Motor neuron (in vitro differentiated cells): ENCODE results near the gene TRIM17. TPM values are rescaled to one million over a fixed set of nuclear protein-coding genes. Genes with fewer than 3 reads are reported as not detected.
A peak's percentile ranks its signal among the peaks of the same experiment; 100 is the strongest.

ENCODE experiments used
- ATAC-seq, 8 experiments: fragments of 200-7000 bp; cut with Tn5 transposase; replicated peaks in 6 of 8; 2 replicates each; pipeline ENCODE4 v1.8.0; 2021; ENCODE audit warnings: mild to moderate bottlenecking in 8 of 8, moderate library complexity in 8 of 8
- H3K27ac ChIP-seq, 2 donors: fragments of 250-450 bp; sonication (Bioruptor Pico); 2 replicates each; pipeline ENCODE4 v1.9.0; 2021; ENCODE audit warnings: antibody characterized with exemption in 2 of 2, mild to moderate bottlenecking in 2 of 2, moderate library complexity in 1 of 2
- H3K4me1 ChIP-seq, 2 donors: fragments of 250-450 bp; sonication (Bioruptor Pico); replicated peaks in 1 of 2; 2 replicates each; pipeline ENCODE4 v1.6.1; 2021; ENCODE audit warnings: antibody characterized with exemption in 2 of 2, mild to moderate bottlenecking in 2 of 2, moderate library complexity in 1 of 2
- H3K4me3 ChIP-seq, 5 donors: fragments of 250-450 bp; sonication (Bioruptor Pico); 2 replicates each; pipeline ENCODE4 v1.9.0; 2021; ENCODE audit warnings: antibody characterized with exemption in 5 of 5, mild to moderate bottlenecking in 5 of 5, moderate library complexity in 4 of 5
- WGBS, 10 experiments: fragments of 450-650 bp; shearing (Covaris generic); methylation state at CpG; one replicate each; pipeline ENCODE4 v1.0.0; 2022; 5-methylcytosine and 5-hydroxymethylcytosine counted together
- in situ Hi-C, 9 experiments: fragments of 400-800 bp; cut with MboI; loops; one replicate each; pipeline ENCODE4 v1.15.0; 2021; ENCODE audit warnings: low sequenced_read_pairs in 9 of 9, low pct_unique_long_range_greater_than_20kb in 2 of 9; ENCODE audit not compliant: unreplicated experiment in 9 of 9
- total RNA-seq, 8 experiments: library from RNA; unstranded; fragments of 300-600 nt; gene quantifications; 2 replicates each; pipeline versions ENCODE4 v1.2.3 to v1.2.4, GENCODE V29; 2022

TRIM17 gene
- total RNA-seq, 8 experiments from 2014 or later = 0.92 to 171 (median 3.4) TPM

DNA sequence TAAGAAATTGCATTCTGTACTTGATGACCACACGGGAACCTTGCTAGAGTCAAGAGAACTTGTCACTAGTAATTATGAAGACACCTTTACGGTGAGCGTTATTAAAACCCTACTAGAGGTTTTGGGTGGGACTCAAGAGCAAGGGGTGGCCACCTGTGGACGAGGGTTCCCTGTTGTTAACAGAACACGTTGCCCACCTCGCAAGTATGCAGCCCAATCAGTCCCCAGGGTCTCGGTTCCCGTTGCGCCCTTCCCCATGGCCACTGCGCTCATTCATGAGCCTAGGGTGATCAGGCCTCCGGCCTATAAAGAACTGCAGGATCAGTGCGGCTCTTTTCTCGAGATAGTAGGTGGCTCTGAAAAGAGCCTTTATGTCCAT is 40.3 kb upstream of the TRIM17 start:
- peak overlapping the region; percentile 70 to 94 (median 92) for H3K4me3 ChIP-seq
- peaks cover 11 to 14% of the 10 kb centered on the region in 2 donors for H3K4me1 ChIP-seq
- peak overlapping the region; percentile 86 to 96 for H3K27ac ChIP-seq
- ATAC-seq = peak in 6 of 8 experiments; percentile 5 to 35 (median 24)
- in situ Hi-C loops = no loop called here
- WGBS, 10 experiments = 0 to 3% (median 2%) methylated on average over 1 to 13 of the region's 13 CpGs; no CpG with 5 or more reads in 2 of the 10 experiments

DNA sequence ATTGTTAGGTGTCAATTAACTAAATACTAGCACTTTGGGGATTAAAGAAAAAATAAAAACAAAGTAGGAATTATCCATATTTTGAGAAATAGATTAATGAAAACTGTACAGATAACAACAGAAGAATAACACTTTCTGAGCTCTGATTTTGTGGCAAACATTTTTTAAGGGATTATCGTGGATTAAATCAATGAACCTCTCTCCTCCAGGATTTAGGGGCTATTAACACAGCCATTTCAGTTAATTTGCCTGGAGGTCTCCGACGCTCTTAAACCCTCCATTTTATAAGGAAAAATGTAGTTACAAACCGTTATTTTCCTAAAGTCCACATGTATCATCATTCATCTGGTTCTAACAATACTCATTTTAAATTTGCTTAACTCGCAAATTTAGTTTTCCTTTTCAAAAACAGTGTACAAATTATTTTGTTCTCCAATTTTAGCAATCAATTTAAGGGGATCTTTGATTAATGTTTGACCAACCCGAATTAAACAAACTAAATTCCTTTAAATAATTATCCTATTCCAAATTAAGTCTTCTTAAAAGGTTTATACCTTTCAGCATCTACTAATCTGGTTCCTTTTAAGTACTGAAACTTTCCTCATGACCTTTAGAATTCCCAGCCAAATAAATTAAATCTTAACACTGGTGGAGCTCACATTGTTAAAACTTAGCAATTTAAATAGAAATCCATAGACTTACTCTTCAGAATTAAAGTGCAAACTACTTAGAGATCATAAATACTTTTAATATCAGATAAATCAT is 39.8 kb upstream of the TRIM17 start:
- WGBS, 10 experiments = 2 to 34% (median 7%) methylated on average over 4 to 6 of the region's 6 CpGs
- H3K4me3 ChIP-seq = peak overlapping the region; percentile 70 to 94 (median 92)
- in situ Hi-C loops = no loop called here
- peaks cover 11 to 14% of the 10 kb centered on the region in 2 donors for H3K4me1 ChIP-seq
- no peak for ATAC-seq
- peak overlapping the region in 1 of 2 donors; percentile 96 for H3K27ac ChIP-seq

DNA sequence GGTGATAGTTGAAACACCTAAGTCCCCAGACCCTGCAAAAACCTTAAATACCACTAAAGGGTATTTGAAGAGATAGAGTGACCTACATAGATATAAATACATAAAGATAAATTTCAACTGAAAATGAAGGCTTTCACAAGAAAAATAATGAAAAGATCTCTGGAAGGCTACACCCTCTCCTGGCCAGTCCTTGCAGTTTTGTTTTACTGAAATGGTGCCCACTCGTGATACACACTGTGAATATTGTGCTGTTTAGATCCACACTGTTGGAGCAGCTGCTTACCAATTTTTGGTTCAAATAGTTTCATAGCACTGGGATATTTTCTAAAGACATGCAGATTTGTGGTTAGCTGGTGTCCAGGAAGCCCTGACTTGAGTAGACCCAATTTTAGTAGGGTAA is 39.1 kb upstream of the TRIM17 start:
- H3K4me3 ChIP-seq = peak overlapping the region; percentile 70 to 94 (median 92)
- in situ Hi-C loops = no loop called here
- 0 to 20% (median 0%) methylated on average over 1 of the region's 1 CpG; no CpG with 5 or more reads in 4 of the 10 experiments for WGBS, 10 experiments
- no peak overlapping the region for H3K27ac ChIP-seq
- peaks cover 9 to 14% of the 10 kb centered on the region in 2 donors for H3K4me1 ChIP-seq
- no peak for ATAC-seq

DNA sequence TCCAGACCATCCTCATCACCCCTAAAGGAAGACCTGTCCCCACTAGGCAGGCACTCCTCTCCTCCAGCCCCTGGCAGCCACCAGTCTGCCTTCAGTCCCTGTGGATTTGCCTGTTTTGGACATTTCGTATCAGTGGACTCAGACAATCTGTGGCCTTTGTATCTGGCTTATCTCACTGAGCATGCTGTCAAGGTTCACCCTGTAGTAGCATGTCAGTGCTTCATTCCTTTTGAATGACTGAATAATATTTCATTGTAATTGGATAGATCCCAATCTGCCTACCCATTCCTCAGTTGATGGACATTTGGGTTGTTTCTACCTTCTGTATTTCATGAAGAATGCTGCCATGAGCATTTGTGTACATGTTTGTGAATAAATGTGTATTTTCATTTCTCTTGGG is 37.6 kb upstream of the TRIM17 start:
- no peak overlapping the region for H3K4me3 ChIP-seq
- ATAC-seq = no peak
- 93 to 100% (median 100%) methylated on average over 1 of the region's 1 CpG; no CpG with 5 or more reads in 3 of the 10 experiments for WGBS, 10 experiments

DNA sequence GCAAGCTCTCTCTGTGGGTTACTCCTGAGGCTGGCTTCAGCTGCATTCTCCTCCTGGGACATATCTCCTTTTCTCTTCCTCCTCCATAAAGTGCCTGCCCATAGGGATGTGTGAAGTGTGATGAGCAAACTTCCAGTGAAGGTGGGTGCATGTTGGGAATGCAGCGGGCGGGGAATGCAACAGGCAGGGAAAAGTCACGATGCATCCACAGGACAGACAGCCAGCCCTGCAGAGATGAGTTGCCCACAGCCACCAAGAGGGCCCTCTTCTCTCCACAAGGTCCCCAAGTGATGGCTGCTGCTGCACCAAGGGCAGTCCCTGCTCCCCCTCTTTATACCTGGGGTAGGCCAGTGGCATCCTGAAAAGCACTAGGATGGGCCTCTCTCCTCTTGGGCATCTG is 37.0 kb upstream of the TRIM17 start:
- Histone ChIP-seq H3K27ac (no peak overlapping the region), H3K4me1 (peaks cover 9 to 11% of the 10 kb centered on the region in 2 donors), H3K4me3 (no peak overlapping the region)
- in situ Hi-C loops = no loop called here
- ATAC-seq = no peak
- WGBS, 10 experiments = 40 to 100% (median 84%) methylated on average over 1 to 3 of the region's 3 CpGs; no CpG with 5 or more reads in 4 of the 10 experiments

More for the DNA sequence above, 37.6 kb upstream of the TRIM17 start:
- Histone ChIP-seq H3K27ac (no peak overlapping the region), H3K4me1 (peaks cover 9 to 11% of the 10 kb centered on the region in 2 donors)
- in situ Hi-C loops = no loop called here

DNA sequence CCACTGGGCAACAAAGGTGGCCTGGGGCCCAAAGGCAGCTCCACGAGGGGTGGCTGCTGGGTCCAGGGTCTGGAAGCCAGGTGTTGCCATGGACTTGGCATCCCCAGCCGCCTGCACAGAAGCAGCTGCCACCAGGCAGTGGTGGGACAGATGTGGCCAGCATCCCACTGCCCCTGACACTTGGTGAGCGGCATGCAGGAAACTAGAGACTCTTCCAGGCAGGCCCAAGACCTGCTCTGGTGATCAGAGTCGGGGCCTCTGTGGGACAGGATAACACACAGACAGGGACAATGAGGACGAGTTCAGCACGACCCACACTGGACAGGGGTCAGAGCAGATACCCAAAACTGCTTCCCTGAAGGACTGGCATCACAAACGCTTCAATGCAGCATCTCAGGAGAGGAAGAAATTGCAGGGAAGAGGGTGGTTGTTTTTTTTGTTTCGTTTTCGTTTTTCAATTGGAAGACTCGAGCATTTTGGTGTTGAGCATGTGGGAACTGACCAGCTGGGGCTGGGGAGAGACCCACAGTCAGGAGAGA is 36.4 kb upstream of the TRIM17 start:
- no peak for ATAC-seq
- no peak overlapping the region for H3K4me3 ChIP-seq
- H3K4me1 ChIP-seq = peaks cover 9 to 11% of the 10 kb centered on the region in 2 donors
- in situ Hi-C loops = no loop called here
- 39 to 95% (median 87%) methylated on average over 2 to 9 of the region's 10 CpGs; no CpG with 5 or more reads in 1 of the 10 experiments for WGBS, 10 experiments
- H3K27ac ChIP-seq = no peak overlapping the region

DNA sequence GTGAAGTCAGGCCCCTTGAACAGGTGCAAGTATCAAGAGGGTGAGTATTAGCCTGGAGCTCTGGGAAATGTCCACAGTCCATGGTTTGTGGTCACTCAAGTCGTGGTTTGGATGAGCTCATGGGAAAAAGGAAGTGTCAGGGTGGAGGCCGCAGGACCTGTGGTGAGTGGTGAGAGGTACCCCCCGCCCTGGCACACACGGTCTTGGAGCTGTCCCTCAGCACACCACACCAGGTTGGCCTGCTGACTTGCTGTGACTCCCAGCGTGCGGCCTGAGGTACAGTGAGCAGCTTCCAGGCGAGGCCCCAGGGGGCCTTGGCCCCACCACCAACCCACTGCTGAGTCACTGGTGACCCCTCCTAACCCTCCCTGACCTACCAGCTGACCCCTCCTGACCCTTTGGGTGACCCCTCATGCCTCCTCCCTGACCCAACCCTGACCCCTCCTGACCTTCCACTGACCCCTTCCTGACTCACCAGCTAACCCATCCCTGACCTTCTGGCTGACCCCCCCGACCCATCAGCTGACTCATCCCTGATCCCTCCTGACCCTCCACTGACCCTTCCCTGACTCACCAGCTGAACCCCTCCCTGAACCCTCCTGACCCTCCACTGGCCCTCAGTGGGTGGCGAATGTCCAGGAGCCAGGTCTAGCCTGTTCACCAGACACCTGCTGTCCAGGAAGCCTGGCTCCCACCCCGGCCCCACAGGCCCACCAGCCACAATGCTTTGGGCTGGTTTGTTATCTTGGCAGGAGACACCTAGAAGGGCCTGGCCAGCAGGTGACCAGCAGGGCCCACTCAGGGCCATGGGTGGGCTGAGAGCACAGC is 35.7 kb upstream of the TRIM17 start:
- ATAC-seq = peak in 4 of 8 experiments; percentile 3 to 16 (median 10)
- Histone ChIP-seq H3K4me1 (peaks cover 9 to 12% of the 10 kb centered on the region in 2 donors), H3K4me3 (no peak overlapping the region), H3K27ac (no peak overlapping the region)
- whole genome bisulfite sequencing, 10 experiments = 68 to 100% (median 86%) methylated on average over 2 to 6 of the region's 10 CpGs; no CpG with 5 or more reads in 5 of the 10 experiments
- in situ Hi-C loops = no loop called here

DNA sequence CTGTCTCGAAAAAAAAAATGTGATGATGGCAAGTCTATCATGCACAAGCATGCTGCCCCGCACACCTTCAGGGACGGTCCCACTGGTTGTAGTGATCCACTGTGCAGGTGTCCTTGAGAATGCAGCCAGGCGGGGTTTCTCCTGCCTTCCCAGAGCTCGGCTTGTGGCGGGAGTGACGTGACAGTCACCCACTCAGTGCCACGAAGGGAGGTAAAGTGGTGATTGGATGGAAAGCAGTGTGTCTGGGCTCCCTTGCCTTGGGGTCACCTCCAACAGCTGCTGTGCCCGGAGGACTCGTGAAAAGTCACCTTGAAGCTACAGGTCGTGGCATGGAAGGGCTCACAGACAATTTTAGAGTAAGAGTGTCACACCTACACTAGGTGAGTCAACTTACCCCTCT is 33.5 kb upstream of the TRIM17 start:
- Histone ChIP-seq H3K27ac (no peak overlapping the region), H3K4me1 (peaks cover 14 to 28% of the 10 kb centered on the region in 2 donors), H3K4me3 (no peak overlapping the region)
- in situ Hi-C loops = no loop called here
- no peak for ATAC-seq
- 60 to 94% (median 83%) methylated on average over 2 to 11 of the region's 11 CpGs; no CpG with 5 or more reads in 4 of the 10 experiments for WGBS, 10 experiments

DNA sequence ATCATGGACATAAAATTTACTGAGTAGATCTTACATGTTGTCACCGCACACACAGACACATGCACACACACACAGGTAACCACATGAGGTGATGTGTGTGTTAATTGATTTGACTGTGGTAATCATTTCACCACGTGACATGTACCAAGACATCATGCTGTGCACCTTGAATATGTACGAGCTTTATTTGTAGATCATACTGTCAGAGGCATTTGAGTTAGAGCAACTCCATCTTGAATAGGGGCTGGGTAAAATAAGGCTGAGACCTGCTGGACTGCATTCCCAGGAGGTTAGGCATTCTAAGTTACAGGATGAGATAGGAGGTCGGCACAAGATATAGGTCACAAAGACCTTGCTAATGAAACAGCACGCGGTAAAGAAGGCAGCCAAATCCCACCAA is 31.7 kb upstream of the TRIM17 start:
- H3K4me3 ChIP-seq = no peak overlapping the region
- H3K27ac ChIP-seq = no peak overlapping the region
- WGBS, 10 experiments = 60 to 100% (median 81%) methylated on average over 1 to 6 of the region's 6 CpGs; no CpG with 5 or more reads in 3 of the 10 experiments
- in situ Hi-C loops = no loop called here
- H3K4me1 ChIP-seq = peaks cover 12 to 24% of the 10 kb centered on the region in 2 donors
- ATAC-seq = no peak

DNA sequence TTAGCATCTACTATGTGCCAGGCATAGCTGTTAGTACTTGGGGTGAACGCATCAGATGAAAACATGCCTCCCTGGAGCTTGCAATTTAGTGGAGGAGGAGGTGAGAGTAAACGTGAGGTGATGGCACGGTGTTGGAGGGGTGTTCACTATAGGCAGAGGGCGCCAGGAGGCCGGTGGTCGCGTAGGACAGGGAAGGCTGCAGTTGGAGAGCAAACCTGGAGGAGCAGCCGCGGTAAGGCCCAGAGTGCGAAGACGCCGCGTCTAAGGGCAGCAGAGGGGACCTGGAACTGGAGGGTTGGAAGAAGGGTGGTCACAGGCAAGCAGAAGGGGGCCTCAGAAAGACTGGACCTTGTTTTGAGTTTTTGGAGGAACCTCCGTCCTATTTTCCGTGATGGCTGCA is 30.2 kb upstream of the TRIM17 start:
- Histone ChIP-seq H3K4me1 (peaks cover 12 to 24% of the 10 kb centered on the region in 2 donors), H3K4me3 (peak overlapping the region in 3 of 5 donors; percentile 29 to 42 (median 41)), H3K27ac (peak overlapping the region in 1 of 2 donors; percentile 93)
- in situ Hi-C loops = no loop called here
- ATAC-seq = peak in 5 of 8 experiments; percentile 23 to 55 (median 34)
- 0 to 100% (median 70%) methylated on average over 1 to 13 of the region's 15 CpGs for WGBS, 10 experiments

DNA sequence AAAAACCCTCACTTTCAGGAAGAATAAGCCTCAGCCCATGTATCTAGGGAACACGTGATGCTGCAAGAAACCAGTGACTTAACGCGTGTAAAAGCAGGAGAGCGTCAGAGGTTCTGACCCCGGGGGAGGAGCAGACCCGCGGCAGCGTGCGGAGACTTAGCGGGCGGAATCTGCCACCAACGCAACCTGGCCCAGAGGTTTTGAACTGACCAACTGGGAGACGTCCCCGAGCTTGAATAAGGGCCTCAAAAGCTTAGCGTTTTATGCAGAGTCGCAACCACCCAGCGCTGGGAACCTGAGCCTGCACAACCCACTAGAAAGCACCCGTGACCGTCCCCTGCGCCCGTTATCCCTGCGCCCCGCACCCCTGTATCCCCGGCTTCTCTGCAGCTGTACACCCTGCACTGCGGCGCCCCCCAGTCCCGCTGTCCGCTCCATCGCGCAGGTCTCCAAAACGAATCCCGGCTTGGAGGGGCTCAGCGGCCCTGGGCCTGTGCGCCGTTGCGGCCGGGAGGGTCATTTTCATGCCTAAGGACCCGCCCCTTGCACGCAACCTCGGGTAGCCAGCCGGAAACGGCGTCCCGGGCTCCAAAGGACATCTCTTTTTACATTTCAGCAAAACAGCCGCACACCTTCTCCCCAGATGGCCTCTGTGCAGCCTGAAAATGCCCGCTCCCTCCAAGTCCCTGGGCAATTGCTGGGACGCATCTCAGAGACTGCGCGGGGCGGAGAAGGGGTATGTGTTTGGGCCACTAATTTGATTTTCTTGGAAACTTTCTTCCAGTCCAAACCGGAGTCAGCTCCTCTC is 29.4 kb upstream of the TRIM17 start:
- in situ Hi-C loops = no loop called here
- Histone ChIP-seq H3K27ac (peak overlapping the region; percentile 60 to 93), H3K4me3 (peak overlapping the region; percentile 28 to 42 (median 34)), H3K4me1 (peaks cover 12 to 24% of the 10 kb centered on the region in 2 donors)
- WGBS, 10 experiments = 0 to 17% (median 4%) methylated on average over 1 to 31 of the region's 51 CpGs; no CpG with 5 or more reads in 3 of the 10 experiments
- ATAC-seq = peak; percentile 29 to 92 (median 82)

DNA sequence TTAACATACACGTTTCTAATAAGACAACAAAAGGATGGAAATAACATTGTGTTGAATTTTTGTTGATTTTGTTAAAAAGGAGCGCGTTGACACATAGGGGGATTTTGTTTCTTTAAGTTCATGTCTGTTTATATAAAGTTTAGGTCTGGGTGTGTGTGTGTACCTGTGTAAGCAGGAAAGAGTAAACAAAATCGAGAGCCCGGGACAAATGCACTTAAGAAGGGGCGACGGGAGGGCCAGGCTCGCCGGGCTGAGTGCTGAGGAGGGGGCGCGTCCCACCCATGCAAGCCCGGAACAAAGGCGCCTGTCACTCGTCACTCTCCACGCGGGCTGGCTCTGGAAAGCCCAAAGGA is 28.8 kb upstream of the TRIM17 start:
- in situ Hi-C loops = no loop called here
- ATAC-seq = no peak
- Histone ChIP-seq H3K4me3 (peak overlapping the region; percentile 28 to 42 (median 34)), H3K27ac (peak overlapping the region; percentile 60 to 93), H3K4me1 (peaks cover 12 to 24% of the 10 kb centered on the region in 2 donors)
- 0 to 28% (median 8%) methylated on average over 1 to 16 of the region's 16 CpGs; no CpG with 5 or more reads in 3 of the 10 experiments for WGBS, 10 experiments
